ENCODE data around the gene PDGFC.

The PDGFC gene

DNA sequence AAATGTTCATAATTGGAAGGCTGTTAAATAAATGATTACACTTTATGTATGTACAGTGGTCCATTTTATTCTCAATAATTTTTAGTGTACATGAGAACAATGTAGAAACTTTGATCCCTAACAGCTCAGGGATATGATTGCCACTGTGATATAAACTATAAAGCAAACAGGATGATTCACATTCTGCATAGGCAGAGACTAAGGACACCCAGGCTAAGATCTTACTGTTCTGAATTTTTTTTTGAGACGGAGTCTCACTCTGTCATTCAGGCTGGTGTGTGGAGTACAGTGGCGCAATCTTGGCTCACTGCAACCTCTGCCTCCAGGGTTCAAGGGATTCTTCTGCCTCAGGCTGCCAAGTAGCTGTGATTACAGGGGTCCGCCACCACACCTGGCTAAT lies 186.6 kb downstream of the PDGFC start:
- no peak for DNase-seq

- DNase-seq: no peak
These were observed 187.6 kb downstream of the PDGFC start for GRCh38 chr4:156783966-156784365.

GRCh38 chr4:156782491-156782890 lies 189.1 kb downstream of the PDGFC start:
- DNase-seq: no peak

- DNase-seq: no peak
These were observed 189.7 kb downstream of the PDGFC start for GRCh38 chr4:156781852-156782251.

GRCh38 chr4:156779774-156780173 lies 191.8 kb downstream of the PDGFC start:
- DNase-seq: no peak

DNA sequence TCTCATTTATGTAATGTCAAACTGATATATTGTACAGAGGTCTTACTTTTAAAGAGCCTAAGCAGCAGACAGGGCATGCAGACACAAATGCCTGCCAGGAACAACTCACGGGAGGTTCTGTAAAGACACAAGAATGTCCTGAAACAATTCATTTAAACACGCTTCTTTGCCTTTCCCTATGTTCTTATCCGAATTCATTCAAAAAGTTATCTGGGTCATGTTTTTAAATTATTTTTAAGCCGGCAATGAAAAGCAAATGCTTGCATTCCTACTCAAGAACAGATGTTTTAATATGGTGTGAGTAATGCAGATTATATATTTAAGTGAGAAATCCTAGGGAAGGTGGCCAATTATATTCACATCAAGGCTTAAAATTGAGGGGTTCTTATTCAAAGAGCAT lies 192.6 kb downstream of the PDGFC start:
- DNase-seq: no peak

DNA sequence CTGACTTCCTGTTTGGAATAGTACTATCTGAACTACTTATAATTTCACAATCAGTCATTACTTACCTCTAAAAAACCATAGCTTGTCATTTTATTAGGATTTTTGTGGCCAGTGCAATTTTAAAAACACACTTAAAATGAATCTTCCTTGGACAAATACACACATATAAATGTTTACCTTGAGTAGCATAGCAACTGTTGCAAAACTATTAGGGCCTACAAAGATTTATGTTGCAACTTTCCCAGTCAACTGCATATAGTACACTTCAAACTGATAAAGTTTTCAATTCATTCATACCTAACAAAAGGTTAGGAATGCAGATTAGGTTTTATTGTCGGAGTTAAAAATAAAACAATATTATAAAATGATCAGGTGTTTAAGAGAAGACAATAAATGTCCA lies 193.0 kb downstream of the PDGFC start:
- no peak for DNase-seq

DNA sequence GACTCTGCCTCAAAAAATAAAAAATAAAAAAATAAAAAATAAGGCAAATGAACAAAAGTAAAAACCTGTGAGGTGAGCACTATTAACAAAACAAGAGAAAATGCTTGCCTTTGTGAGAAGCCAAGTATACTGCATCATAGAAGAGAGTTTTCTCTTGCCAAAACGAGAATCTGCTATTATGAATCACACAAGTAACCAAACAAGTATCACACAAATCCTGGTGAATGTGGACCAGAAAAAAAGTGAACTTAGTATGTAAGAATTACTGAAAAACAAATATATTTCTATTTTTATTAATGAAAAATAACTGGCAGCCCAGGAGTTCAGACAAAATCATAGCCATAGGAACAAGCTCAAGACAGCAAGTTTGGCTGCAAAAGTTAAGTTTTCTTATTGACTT lies 193.5 kb downstream of the PDGFC start:
- no peak for DNase-seq

DNA sequence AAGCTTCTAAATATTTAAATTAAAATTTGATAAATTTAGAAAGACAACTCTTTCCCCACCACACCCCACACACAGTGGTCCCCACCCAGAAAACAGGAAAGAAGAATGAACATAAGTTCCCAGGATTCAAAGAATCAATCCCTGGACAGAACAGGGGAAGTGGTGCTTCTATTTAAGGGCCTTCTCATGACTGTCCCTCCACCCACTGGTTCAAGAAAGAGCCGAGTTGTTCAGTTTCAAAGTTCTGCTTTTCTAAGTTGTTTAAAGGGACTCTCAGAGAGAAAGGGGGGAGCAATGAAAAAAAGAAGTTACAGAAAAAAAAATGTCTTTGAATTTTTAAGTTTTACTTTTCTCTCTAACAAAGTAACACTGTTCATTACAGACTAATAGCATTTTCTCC lies 195.8 kb downstream of the PDGFC start:
- peak in 3 of 58 donors; percentile 5 to 18 (median 12) for DNase-seq

GRCh38 chr4:156774422-156774821 lies 197.2 kb downstream of the PDGFC start:
- no peak for DNase-seq

DNA sequence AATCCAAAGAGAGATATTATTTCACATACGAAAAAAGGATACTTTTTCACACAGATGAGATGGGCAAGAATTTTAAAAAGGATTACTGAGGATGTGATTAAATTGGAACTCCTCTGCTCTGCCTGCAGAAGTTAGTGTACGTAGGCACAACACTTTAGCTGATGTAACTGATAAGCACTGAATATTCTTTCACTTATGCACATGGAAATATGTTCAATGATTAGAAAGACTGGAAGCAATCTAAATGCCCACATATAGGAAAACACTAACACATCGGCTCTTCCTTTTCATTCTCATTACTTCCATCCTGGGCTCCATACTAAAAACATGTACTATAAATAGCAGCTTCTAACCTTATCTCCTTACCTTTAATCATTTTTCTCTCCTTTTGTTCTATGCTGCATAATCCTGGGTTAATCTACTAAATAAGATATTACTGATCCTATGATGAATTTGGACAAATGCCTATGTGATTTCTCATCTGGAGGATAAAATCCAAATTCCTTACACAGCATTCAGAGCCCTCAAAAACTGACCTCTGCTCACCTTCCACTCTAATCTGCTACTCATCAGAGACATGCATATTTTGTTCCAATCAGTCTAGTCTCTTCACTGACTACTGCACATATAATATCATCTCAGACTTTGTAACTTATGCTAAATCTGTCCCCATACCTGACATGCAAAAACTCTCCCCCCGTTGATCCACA lies 197.8 kb downstream of the PDGFC start:
- DNase-seq: no peak

DNA sequence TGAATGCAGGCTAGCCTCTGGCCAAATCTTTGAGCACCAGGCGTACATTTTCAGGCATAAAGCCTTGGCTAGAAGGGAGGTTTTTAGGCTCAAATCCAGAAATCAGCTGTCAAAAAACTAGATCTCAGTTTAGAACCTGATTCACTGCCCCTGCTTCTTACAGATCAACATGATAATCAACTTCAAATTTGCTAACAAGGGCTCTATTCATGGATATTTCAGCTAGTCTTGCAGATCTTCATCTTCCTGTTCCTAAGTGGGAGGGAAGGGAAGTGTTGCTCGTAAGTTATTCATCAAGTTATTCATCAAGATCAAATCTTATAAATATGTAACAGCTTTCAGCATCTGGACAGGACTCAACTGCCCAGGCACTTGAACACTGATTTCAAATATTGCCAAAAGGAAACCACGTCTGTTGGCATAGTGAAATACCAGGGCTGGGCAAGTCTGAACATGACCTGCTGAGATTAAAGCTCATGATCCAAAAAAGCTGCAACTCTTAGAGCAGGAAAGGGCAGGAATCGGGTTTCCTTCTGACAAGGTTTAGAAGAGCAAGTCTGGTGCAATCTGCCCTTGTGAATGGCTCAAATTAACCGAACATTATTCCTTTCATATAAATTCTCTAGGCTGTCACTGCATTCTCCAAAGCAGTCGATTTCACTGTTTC lies 200.3 kb downstream of the PDGFC start:
- peak in 20 of 58 donors; percentile 1 to 74 (median 17) for DNase-seq

DNA sequence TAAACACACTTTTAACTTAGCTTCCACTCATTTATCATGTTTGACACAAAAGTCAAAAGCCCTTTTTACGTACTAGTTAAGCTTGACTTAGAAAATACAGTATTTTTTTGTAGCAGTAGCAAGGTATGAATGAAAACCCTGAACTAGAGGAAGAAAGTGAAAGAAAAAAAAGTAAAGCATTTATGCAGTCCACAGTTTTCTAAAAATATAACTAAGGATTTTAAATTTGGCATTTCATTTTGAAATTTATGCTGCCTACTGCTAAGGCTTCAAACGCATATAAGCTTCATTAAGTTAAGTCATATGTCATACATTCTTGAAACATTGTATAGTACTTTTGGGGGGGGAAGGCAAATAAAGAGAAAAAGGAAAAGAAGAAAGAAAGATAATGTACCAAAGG lies 201.5 kb downstream of the PDGFC start:
- DNase-seq: no peak

DNA sequence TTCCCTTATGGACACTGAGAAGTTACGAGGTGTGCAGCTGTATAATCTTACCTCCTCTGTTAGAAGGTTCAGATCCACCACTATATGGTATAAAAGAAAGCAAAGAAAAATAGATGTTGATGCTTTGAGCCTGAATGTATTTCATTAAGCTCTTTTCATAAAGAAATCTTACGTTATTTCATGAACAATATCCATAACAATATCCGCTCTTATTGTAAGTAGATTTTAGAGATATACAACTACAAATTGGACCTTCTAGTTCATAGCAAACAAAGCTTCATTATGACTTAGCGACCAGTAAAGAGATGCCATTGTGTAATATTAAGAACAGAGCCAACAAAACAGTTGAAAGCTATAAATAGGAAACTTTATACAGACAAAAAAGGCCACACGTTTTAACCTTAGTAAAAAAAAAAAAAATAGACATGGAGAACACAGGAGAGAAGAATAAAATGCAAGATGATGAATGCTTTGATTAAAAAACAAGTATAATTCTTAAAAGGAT lies 203.6 kb downstream of the PDGFC start:
- DNase-seq: no peak

DNA sequence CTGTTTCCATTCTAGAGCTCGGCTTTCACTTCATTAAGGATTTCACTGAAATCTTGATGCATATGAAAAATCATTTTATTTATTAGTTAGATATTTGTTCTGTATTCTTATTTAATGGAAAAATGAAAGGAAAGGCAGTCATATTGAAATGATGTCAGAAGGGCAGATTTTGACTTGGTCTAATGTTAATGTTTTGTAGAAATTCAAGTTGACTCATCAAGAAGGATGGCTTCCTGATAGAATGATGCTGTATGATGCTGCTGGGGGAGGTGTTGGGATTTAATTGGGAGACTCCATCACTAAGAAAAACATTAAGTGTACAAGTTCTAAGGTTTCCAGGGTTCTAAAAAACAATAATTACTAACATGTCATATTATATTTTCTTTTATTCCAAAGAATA lies 204.8 kb downstream of the PDGFC start:
- DNase-seq: no peak

GRCh38 chr4:156765277-156765676 lies 206.3 kb downstream of the PDGFC start:
- DNase-seq: no peak

DNA sequence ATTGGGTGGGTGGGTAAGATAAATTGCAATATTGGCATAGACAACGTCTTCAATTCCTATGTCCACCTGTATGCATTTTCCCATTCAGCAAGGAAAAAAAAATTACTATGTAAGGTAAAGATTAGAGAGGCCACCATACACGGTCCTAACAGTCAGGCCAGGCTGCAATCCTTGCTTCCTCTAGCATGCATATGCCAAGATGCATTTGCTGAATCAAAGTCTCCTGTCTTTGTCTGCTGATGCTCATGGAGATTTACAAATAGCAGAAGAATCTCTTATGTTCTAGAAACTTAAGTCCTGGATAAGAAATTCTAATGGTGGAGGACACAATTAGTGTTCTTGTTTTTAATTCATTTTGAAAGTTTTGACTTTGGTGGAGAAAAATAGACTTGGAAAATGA lies 206.8 kb downstream of the PDGFC start:
- DNase-seq: no peak

DNA sequence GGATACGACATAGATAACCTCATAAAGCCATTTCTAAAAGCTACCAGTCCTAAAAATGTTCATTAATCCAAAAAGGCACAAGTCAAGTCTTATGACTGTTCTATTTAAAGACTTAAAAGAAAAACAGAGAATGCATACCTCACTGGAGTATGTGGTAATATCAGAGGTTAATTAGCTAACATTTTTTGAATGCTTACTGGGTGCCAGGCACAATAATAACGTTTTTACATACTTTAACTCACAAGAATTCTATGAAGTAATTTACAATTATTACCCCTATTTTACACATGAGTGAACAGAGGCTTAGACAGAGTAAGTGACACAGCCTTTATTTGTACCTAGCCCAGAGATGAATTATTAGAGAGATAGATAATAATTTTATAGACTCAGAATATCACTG lies 207.5 kb downstream of the PDGFC start:
- DNase-seq: no peak

- peak in 1 of 58 donors; percentile 5 for DNase-seq
These were observed 208.1 kb downstream of the PDGFC start for GRCh38 chr4:156763511-156763910.

DNA sequence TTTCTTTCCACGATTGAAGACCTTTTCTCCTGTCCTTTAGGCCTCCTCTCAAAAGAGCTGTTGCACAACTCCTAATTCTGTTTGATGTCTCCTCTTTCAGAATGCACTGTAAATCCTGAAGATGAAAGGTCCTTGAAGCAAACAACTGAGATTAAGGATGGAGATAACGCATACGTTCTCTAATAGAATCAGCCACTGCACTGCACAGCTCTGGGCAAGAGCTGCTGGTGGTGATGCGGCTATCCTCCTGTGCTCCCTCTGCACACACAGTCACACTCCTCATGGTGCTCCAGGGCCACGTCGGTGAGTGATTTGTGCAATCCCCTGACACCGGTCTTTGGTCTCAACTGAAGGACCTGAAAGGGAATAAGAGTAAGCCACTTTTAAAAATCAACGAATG lies 208.7 kb downstream of the PDGFC start:
- DNase-seq: no peak

GRCh38 chr4:156756118-156756517 lies 215.5 kb downstream of the PDGFC start:
- DNase-seq: no peak

DNA sequence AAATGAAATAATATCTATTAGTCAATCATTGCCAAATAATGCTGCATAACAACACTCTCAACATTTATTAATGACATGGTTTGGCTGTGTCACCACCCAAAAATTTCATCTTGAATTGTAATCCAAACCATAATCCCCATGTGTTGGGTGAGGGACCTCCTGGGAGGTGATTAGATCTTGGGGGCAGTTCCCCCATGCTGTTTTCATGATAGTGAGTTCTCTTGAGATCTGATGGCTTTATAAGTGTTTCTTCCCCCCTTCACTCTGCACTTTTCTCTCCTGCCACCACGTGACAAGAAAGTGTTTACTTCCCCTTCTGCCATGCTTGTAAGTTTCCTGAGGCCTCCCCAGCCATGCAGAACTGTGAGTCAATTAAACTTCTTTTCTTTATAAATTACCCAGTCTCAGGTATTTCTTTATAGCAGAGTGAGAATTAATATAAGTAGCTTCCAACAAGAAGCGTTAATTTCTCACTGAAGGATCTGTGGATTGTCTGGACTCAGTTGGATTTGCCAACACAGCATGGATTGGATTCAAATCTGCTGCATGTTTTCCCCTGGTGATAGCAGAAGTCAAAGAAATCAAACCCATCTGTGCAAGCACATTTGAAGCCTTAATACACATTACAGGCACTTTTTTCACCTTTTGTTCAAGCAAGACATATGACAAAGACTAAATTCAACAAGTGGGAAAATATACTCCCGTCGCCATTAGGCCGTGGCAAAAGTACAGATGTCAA lies 216.6 kb downstream of the PDGFC start:
- DNase-seq: no peak
